GM12892 (cell line): ENCODE measurements around the gene E2F6.

Experiments
- POLR2A ChIP-seq: IDR thresholded peaks from 2 replicates; pipeline ENCODE4 v1.6.1; 2011; ENCODE audit warnings: low read depth, low read length, control low read depth
- TAF1 ChIP-seq: IDR thresholded peaks from 2 replicates; pipeline ENCODE4 v1.6.1; 2011; ENCODE audit warnings: low read depth, mild to moderate bottlenecking, control low read depth, low read length, borderline replicate concordance

- TF ChIP-seq POLR2A (no peak), TAF1 (no peak)
These were observed 38.7 kb downstream of the E2F6 start for GRCh38 chr2:11427224-11427623.
